ENCODE data around the gene MPPE1.
"Not testable (repeated sequence)": the region's sequence is repeated elsewhere in the genome, so short reads cannot be mapped to it uniquely, and the experiment has no call there.

MPPE1 gene
- total RNA-seq, result 39.1 to 84.2 (median 62.2) reads per million in 4 experiments

- DNase-seq, result peak; percentile 69
Observed at GRCh38 chr18:11908182-11909060, at the start of gene MPPE1. TSS of gene MPPE1 (minus strand) at chr18:11908317. CDS start at chr18:11897264, 11,053 bp downstream.

- DNase-seq, result no peak
Observed at GRCh38 chr18:11957636-11958035, 49.5 kb upstream of the MPPE1 start.

- no peak for DNase-seq
Observed at GRCh38 chr18:11956371-11957308, 48.5 kb upstream of the MPPE1 start.

GRCh38 chr18:11955239-11956029, 47.3 kb upstream of the MPPE1 start:
- no peak for DNase-seq

GRCh38 chr18:11953113-11953512, 45.0 kb upstream of the MPPE1 start:
- DNase-seq, result no peak

- DNase-seq, result no peak
Observed at GRCh38 chr18:11951390-11951851, 43.3 kb upstream of the MPPE1 start.

GRCh38 chr18:11950824-11951223, 42.7 kb upstream of the MPPE1 start:
- no peak for DNase-seq

GRCh38 chr18:11948852-11949523, 40.9 kb upstream of the MPPE1 start:
- no peak for DNase-seq

GRCh38 chr18:11947214-11948191, 39.4 kb upstream of the MPPE1 start:
- DNase-seq, result peak; percentile 16

- DNase-seq, result no peak
Observed at GRCh38 chr18:11946756-11947155, 38.6 kb upstream of the MPPE1 start.

- DNase-seq, result not testable (repeated sequence)
Observed at GRCh38 chr18:11945834-11946659, 37.9 kb upstream of the MPPE1 start.

- DNase-seq, result no peak
Observed at GRCh38 chr18:11944786-11945185, 36.7 kb upstream of the MPPE1 start.

- no peak for DNase-seq
Observed at GRCh38 chr18:11944252-11944651, 36.1 kb upstream of the MPPE1 start.

- no peak for DNase-seq
Observed at GRCh38 chr18:11943551-11943950, 35.4 kb upstream of the MPPE1 start.

GRCh38 chr18:11940956-11941355, 32.8 kb upstream of the MPPE1 start:
- no peak for DNase-seq

GRCh38 chr18:11937874-11938478, 29.9 kb upstream of the MPPE1 start:
- peak; percentile 67 for DNase-seq

- no peak for DNase-seq
Observed at GRCh38 chr18:11932393-11932792, 24.3 kb upstream of the MPPE1 start.

- no peak for DNase-seq
Observed at GRCh38 chr18:11927497-11927896, 19.4 kb upstream of the MPPE1 start.

GRCh38 chr18:11925800-11926481, 17.8 kb upstream of the MPPE1 start:
- no peak for DNase-seq

Measured in effector CD8-positive, alpha-beta T cell (primary cell).